GM18508 (cell line): ENCODE results near the gene SLC22A17.

Experiments
- ATAC-seq: cut with Tn5 transposase; IDR thresholded peaks from one replicate; pipeline ENCODE4 v1.9.1; 2021; ENCODE audit warnings: moderate number of reproducible peaks; ENCODE audit not compliant: insufficient read depth, unreplicated experiment

Gene SLC22A17

GRCh38 chr14:23365036-23365731 is 12.5 kb upstream of the SLC22A17 start, which contains the start of gene EFS:
EFS (minus strand) TSS chr14:23365172; CDS start chr14:23365025, 147 bp downstream.
- ATAC-seq, result no peak

- no peak for ATAC-seq
Observed at GRCh38 chr14:23364164-23365035, 11.7 kb upstream of the SLC22A17 start.

- no peak for ATAC-seq
Observed at GRCh38 chr14:23362200-23362599, 9.5 kb upstream of the SLC22A17 start.

GRCh38 chr14:23361763-23362162 is 9.1 kb upstream of the SLC22A17 start:
- no peak for ATAC-seq

GRCh38 chr14:23361320-23361719 is 8.6 kb upstream of the SLC22A17 start:
- no peak for ATAC-seq

GRCh38 chr14:23360496-23360895 is 7.8 kb upstream of the SLC22A17 start:
- ATAC-seq, result no peak

- no peak for ATAC-seq
Observed at GRCh38 chr14:23359722-23360447, 7.2 kb upstream of the SLC22A17 start.

GRCh38 chr14:23359167-23359626 is 6.5 kb upstream of the SLC22A17 start:
- no peak for ATAC-seq

GRCh38 chr14:23358553-23359166 is 6.0 kb upstream of the SLC22A17 start:
- no peak for ATAC-seq

- ATAC-seq, result no peak
Observed at GRCh38 chr14:23358042-23358441, 5.4 kb upstream of the SLC22A17 start.

GRCh38 chr14:23357261-23357660 is 4.6 kb upstream of the SLC22A17 start:
- no peak for ATAC-seq

- ATAC-seq, result no peak
Observed at GRCh38 chr14:23356662-23357061, 4.0 kb upstream of the SLC22A17 start.

GRCh38 chr14:23355871-23356435 is 3.3 kb upstream of the SLC22A17 start:
- no peak for ATAC-seq

- no peak for ATAC-seq
Observed at GRCh38 chr14:23354990-23355389, 2.3 kb upstream of the SLC22A17 start.

- no peak for ATAC-seq
Observed at GRCh38 chr14:23353433-23353780, 720 bp upstream of the SLC22A17 start.

- ATAC-seq, result no peak
Observed at GRCh38 chr14:23351681-23352505, 794 bp downstream of the SLC22A17 start.

- ATAC-seq, result no peak
Observed at GRCh38 chr14:23349156-23349845, 3.4 kb downstream of the SLC22A17 start.

- ATAC-seq, result no peak
Observed at GRCh38 chr14:23348297-23348655, 4.4 kb downstream of the SLC22A17 start.
